A549 (cell line): ENCODE results near the gene AHCTF1. TPM values are rescaled to one million over a fixed set of nuclear protein-coding genes. Genes with fewer than 3 reads are reported as not detected.

Experiments
- ATAC-seq, 2 experiments: fragments of 200-7000 bp in 1 of 2; fragments of >200 bp in 1 of 2; cut with Nextera tagmentation in 1 of 2; cut with Tn5 transposase in 1 of 2; 3 replicates each; pipeline versions ENCODE4 v1.8.0 to v1.9.1; 2018 to 2020; ENCODE audit warnings: mild to moderate bottlenecking in 1 of 2, moderate library complexity in 1 of 2
- CTCF ChIA-PET: fragments of 300-600 bp; sonication (Branson Sonifier 250); formaldehyde crosslinking; extraction: SDS; loops from one replicate; lab custom pipeline; 2021; ENCODE audit warnings: antibody characterized with exemption, inconsistent platforms; lab: Yijun Ruan, JAX
- POLR2A ChIA-PET: fragments of 350-600 bp; formaldehyde crosslinking; extraction: SDS; loops from one replicate; lab custom pipeline; 2021; ENCODE audit warnings: antibody characterized with exemption, inconsistent platforms; lab: Yijun Ruan, JAX
- DNase-seq, 2 experiments: peaks; one replicate each; pipeline versions ENCODE4 v3.0.0 to v3.0.0-alpha.2; 2011 to 2016; ENCODE audit warnings: low read depth in 1 of 2, low spot score in 1 of 2
- FAIRE-seq: peaks from 2 replicates; lab custom pipeline; 2011; peaks lifted over from hg19 to GRCh38; lab: Jason Lieb, UNC
- H3K27ac ChIP-seq, 2 experiments: fragments of >200 bp; sonication (Bioruptor Twin); formaldehyde crosslinking; 3 replicates each; pipeline ENCODE4 v1.5.1; 2016 to 2017
- H3K4me1 ChIP-seq: fragments of >200 bp; sonication (Bioruptor Twin); formaldehyde crosslinking; 3 replicates; pipeline ENCODE4 v1.6.1; 2016
- H3K4me2 ChIP-seq: fragments of >200 bp; sonication (Bioruptor Twin); formaldehyde crosslinking; 3 replicates; pipeline ENCODE4 v1.6.1; 2016
- H3K4me3 ChIP-seq: fragments of >200 bp; sonication (Bioruptor Twin); formaldehyde crosslinking; 3 replicates; pipeline ENCODE4 v1.5.1; 2016
- H3K9me3 ChIP-seq: fragments of >200 bp; sonication (Bioruptor Twin); formaldehyde crosslinking; 3 replicates; pipeline ENCODE4 v1.6.1; 2016
- CBX2 ChIP-seq: fragments of 200-600 bp; sonication (generic); IDR thresholded peaks from 2 replicates; pipeline ENCODE4 v1.6.1; 2016; ENCODE audit warnings: low read depth, mild to moderate bottlenecking, borderline replicate concordance
- CBX8 ChIP-seq: fragments of 200-600 bp; sonication (generic); IDR thresholded peaks from 2 replicates; pipeline ENCODE4 v1.6.1; 2016
- CEBPB ChIP-seq, 2 experiments: fragments of >200 bp in 1 of 2; sonication (Bioruptor Twin) in 1 of 2; formaldehyde crosslinking in 1 of 2; IDR thresholded peaks; 2 replicates each; pipeline ENCODE4 v1.6.1; 2012 to 2016
- EHMT2 ChIP-seq: fragments of 200-600 bp; sonication (generic); IDR thresholded peaks from 2 replicates; pipeline ENCODE4 v1.6.1; 2016; ENCODE audit warnings: antibody characterized with exemption, low read depth, mild to moderate bottlenecking, moderate library complexity
- EP300 ChIP-seq, 2 experiments: fragments of >200 bp; sonication (Bioruptor Twin); formaldehyde crosslinking; IDR thresholded peaks; 2 replicates in 1 of 2; 3 replicates in 1 of 2; pipeline ENCODE4 v1.6.1; 2016 to 2017
- ESRRA ChIP-seq: fragments of 150-350 bp; IDR thresholded peaks from 2 replicates; pipeline ENCODE4 v1.6.1; 2014; ENCODE audit warnings: mild to moderate bottlenecking, low read length, borderline replicate concordance
- FOSB ChIP-seq: fragments of 250-450 bp; sonication (Bioruptor Pico); IDR thresholded peaks from 2 replicates; pipeline ENCODE4 v1.5.0; 2020; ENCODE audit warnings: mild to moderate bottlenecking, moderate library complexity
- FOSL2 ChIP-seq, 2 experiments: fragments of 450-650 bp in 1 of 2; fragments of >200 bp in 1 of 2; sonication (Bioruptor Twin) in 1 of 2; formaldehyde crosslinking; IDR thresholded peaks; 2 replicates each; pipeline versions ENCODE4 v1.5.0 to v1.6.1; 2016 to 2020; ENCODE audit warnings: mild to moderate bottlenecking in 1 of 2, moderate library complexity in 1 of 2
- HEYL ChIP-seq: fragments of 250-450 bp; sonication (Bioruptor Pico); IDR thresholded peaks from 2 replicates; pipeline ENCODE4 v1.8.0; 2021; ENCODE audit warnings: mild to moderate bottlenecking, moderate library complexity
- HMGXB4 ChIP-seq: fragments of 250-450 bp; sonication (Bioruptor Pico); IDR thresholded peaks from 2 replicates; pipeline ENCODE4 v1.5.0; 2021; ENCODE audit warnings: mild to moderate bottlenecking, moderate library complexity, borderline replicate concordance
- HOXB13 ChIP-seq: fragments of 250-450 bp; sonication (Bioruptor Pico); IDR thresholded peaks from 2 replicates; pipeline ENCODE4 v1.5.0; 2020; ENCODE audit warnings: low read depth, mild to moderate bottlenecking, moderate library complexity
- JUN ChIP-seq, 2 experiments: fragments of >200 bp; sonication (Bioruptor Twin); formaldehyde crosslinking; IDR thresholded peaks; 2 replicates in 1 of 2; 3 replicates in 1 of 2; pipeline ENCODE4 v1.6.1; 2016 to 2017
- JUNB ChIP-seq: fragments of >200 bp; sonication (Bioruptor Twin); formaldehyde crosslinking; IDR thresholded peaks from 2 replicates; pipeline ENCODE4 v1.6.1; 2016
- MYC ChIP-seq: IDR thresholded peaks from 2 replicates; pipeline ENCODE4 v1.6.1; 2012; ENCODE audit warnings: mild to moderate bottlenecking, inconsistent platforms, low read length, improper control_type of control experiment, borderline replicate concordance
- PHF8 ChIP-seq: fragments of 200-600 bp; sonication (generic); IDR thresholded peaks from 2 replicates; pipeline ENCODE4 v1.6.1; 2016; ENCODE audit warnings: low read depth, mild to moderate bottlenecking, antibody characterized with exemption, moderate library complexity, borderline replicate concordance
- POLR2AphosphoS2 ChIP-seq: conservative IDR thresholded peaks from 2 replicates; pipeline ENCODE4 v1.6.1; 2012; ENCODE audit warnings: low read length, improper control_type of control experiment, inconsistent platforms
- RAD21 ChIP-seq, 2 experiments: fragments of >200 bp in 1 of 2; sonication (Bioruptor Twin) in 1 of 2; formaldehyde crosslinking in 1 of 2; IDR thresholded peaks in 1 of 2; conservative IDR thresholded peaks in 1 of 2; 2 replicates in 1 of 2; 3 replicates in 1 of 2; pipeline ENCODE4 v1.6.1; 2012 to 2018; ENCODE audit warnings: inconsistent platforms in 1 of 2
- RARB ChIP-seq: fragments of 250-450 bp; sonication (Bioruptor Pico); IDR thresholded peaks from 2 replicates; pipeline ENCODE4 v1.8.0; 2021; ENCODE audit warnings: mild to moderate bottlenecking, moderate library complexity
- RCOR1 ChIP-seq: fragments of 150-350 bp; IDR thresholded peaks from 2 replicates; pipeline ENCODE4 v1.6.1; 2014; ENCODE audit warnings: antibody characterized with exemption, low read length, low read depth
- REST ChIP-seq: fragments of 200-600 bp; sonication (generic); IDR thresholded peaks from 2 replicates; pipeline ENCODE4 v1.6.1; 2016; ENCODE audit warnings: antibody characterized with exemption, mild to moderate bottlenecking, moderate library complexity
- SMC3 ChIP-seq: fragments of >200 bp; sonication (Bioruptor Twin); formaldehyde crosslinking; IDR thresholded peaks from 3 replicates; pipeline ENCODE4 v1.6.1; 2018; ENCODE audit warnings: inconsistent platforms
- ZSCAN20 ChIP-seq: fragments of 250-450 bp; sonication (Bioruptor Pico); IDR thresholded peaks from 2 replicates; pipeline ENCODE4 v1.8.0; 2022; ENCODE audit warnings: mild to moderate bottlenecking, moderate library complexity
- WGBS: methylation state at CpG from one replicate; pipeline ENCODE4 v1.1.6; 2017; ENCODE audit errors: missing lambda C conversion rate; 5-methylcytosine and 5-hydroxymethylcytosine counted together
- polyA plus RNA-seq, 4 experiments: library from polyadenylated mRNA; depleted of rRNA in 3 of 4; stranded (reverse); fragments of >200 nt; fragmentation: RNase III in 1 of 4; extraction: RNeasy Plus Mini Kit Qiagen cat#74134 plus additional on column Dnase treatment in 1 of 4; gene quantifications; 2 replicates in 3 of 4; 3 replicates in 1 of 4; pipeline ENCODE4 v1.2.3, GENCODE V29; 2011 to 2017
- TF ChIP-seq, protein P1 (sequence below): IDR thresholded peaks from 2 replicates; pipeline ENCODE4 v1.6.1; 2012
- TF ChIP-seq, protein P2 (sequence below): fragments of 150-350 bp; IDR thresholded peaks from 2 replicates; pipeline ENCODE4 v1.6.1; 2014; ENCODE audit warnings: low read depth, mild to moderate bottlenecking, low read length

The AHCTF1 gene
- polyA plus RNA-seq, 2 of the 4 experiments (the other 2 are of a cell fraction): 27.0 to 44.7 TPM

GRCh38 chr1:246838118-246838456 lies 93.7 kb downstream of the AHCTF1 start:
- FAIRE-seq: no peak
- Histone ChIP-seq H3K4me1 (no peaks in the 10 kb centered on the region), H3K4me3 (no peak overlapping the region), H3K9me3 (no peaks in the 10 kb centered on the region), H3K4me2 (no peak overlapping the region), H3K27ac (no peak overlapping the region)
- TF ChIP-seq PHF8: no peak
- TF ChIP-seq CBX8: no peak
- TF ChIP-seq REST: no peak
- TF ChIP-seq ESRRA: no peak
- TF ChIP-seq MYC: no peak
- no peak for TF ChIP-seq HOXB13 (CRISPR knock-in tag)
- TF ChIP-seq, protein P1, sequence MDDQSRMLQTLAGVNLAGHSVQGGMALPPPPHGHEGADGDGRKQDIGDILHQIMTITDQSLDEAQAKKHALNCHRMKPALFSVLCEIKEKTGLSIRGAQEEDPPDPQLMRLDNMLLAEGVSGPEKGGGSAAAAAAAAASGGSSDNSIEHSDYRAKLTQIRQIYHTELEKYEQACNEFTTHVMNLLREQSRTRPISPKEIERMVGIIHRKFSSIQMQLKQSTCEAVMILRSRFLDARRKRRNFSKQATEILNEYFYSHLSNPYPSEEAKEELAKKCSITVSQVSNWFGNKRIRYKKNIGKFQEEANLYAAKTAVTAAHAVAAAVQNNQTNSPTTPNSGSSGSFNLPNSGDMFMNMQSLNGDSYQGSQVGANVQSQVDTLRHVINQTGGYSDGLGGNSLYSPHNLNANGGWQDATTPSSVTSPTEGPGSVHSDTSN: no peak
- no peak for TF ChIP-seq RAD21 (conservative IDR thresholded peaks at IDR 0.05 in 1 of 2, IDR thresholded peaks at IDR 0.05 in 1 of 2)
- no peak for TF ChIP-seq RCOR1
- no peak for TF ChIP-seq POLR2AphosphoS2
- TF ChIP-seq JUNB: no peak
- TF ChIP-seq FOSL2 (IDR thresholded peaks at IDR 0.05): no peak
- no peak for TF ChIP-seq FOSL2 (CRISPR knock-in tag; IDR thresholded peaks at IDR 0.05)
- no peak for TF ChIP-seq SMC3
- ChIA-PET CTCF (no interaction called here), POLR2A (no interaction called here)
- DNase-seq: no peak
- 38% methylated on average over 2 of the region's 2 CpGs for WGBS
- ATAC-seq: peak in 1 of 2 experiments; percentile 24; a peak in 2 of 6 replicates

DNA sequence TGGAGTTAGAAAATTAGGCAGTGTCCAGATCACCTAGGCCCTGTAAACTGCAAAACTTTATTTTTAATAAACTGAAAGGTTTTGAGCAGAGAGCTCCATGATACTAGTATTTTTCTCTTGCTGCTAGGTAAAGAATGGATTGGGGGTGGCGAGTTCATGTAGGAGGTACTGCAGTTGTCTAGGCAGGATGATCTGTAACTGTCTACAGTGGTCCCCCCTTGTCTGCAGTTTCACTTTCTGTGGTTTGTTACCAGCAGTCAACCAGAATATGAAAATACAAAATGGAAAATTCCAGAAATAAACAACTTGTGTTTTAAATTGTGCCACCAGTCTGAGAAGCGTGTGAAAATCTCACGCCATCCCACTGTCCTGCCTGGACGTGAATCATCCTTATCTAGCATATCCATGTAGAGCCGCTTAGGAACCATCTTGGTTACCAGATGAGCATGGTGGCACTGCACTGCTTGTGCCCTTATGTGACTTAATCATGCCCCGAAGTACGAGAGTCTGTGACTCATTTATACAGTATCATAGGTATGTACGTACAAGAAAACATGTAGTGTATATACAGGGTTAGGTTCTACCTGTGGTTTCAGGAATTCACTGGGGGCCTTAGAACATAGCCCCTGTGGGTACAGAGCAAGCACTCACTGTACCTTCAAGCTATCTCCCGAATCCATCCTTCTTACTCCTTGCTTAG lies 94.2 kb downstream of the AHCTF1 start:
- TF ChIP-seq CBX8 (no peak), FOSB (CRISPR knock-in tag) (0 out of 2 replicates have a peak, but pooled peaks have one; percentile 29)
- no peak overlapping the region for H3K4me2 ChIP-seq
- ChIA-PET POLR2A (no interaction called here), CTCF (no interaction called here)
- no peaks in the 10 kb centered on the region for H3K4me1 ChIP-seq
- peak in 1 of 2 experiments; percentile 14 for DNase-seq
- 79% methylated on average over 9 of the region's 9 CpGs for WGBS
- no peak overlapping the region for H3K4me3 ChIP-seq
- H3K9me3 ChIP-seq: no peaks in the 10 kb centered on the region
- FAIRE-seq: no peak
- no peak overlapping the region for H3K27ac ChIP-seq
- ATAC-seq: peak; percentile 60 to 61

GRCh38 chr1:246836209-246836966 lies 95.4 kb downstream of the AHCTF1 start:
- DNase-seq (no peak), FAIRE-seq (no peak), ATAC-seq (peak in 1 of 2 experiments; percentile 30; a peak in 3 of 6 replicates)
- H3K4me3 ChIP-seq: no peak overlapping the region
- no peaks in the 10 kb centered on the region for H3K9me3 ChIP-seq
- WGBS: 50% methylated on average over 6 of the region's 6 CpGs
- no peak overlapping the region for H3K27ac ChIP-seq
- POLR2A ChIA-PET: no interaction called here
- CTCF ChIA-PET: interaction anchor here (0.8 to 1.2 kb wide), 3 partner anchors 10 to 21 kb away, joined by 3 read pairs; no protein-coding TSS in a partner anchor
- H3K4me2 ChIP-seq: no peak overlapping the region
- H3K4me1 ChIP-seq: no peaks in the 10 kb centered on the region
- TF ChIP-seq, protein P2, sequence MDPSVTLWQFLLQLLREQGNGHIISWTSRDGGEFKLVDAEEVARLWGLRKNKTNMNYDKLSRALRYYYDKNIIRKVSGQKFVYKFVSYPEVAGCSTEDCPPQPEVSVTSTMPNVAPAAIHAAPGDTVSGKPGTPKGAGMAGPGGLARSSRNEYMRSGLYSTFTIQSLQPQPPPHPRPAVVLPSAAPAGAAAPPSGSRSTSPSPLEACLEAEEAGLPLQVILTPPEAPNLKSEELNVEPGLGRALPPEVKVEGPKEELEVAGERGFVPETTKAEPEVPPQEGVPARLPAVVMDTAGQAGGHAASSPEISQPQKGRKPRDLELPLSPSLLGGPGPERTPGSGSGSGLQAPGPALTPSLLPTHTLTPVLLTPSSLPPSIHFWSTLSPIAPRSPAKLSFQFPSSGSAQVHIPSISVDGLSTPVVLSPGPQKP: no peak
- TF ChIP-seq ZSCAN20 (no peak), RAD21 (conservative IDR thresholded peaks at IDR 0.05 in 1 of 2, IDR thresholded peaks at IDR 0.05 in 1 of 2) (no peak), RARB (CRISPR knock-in tag) (no peak), HOXB13 (CRISPR knock-in tag) (no peak), CEBPB (IDR thresholded peaks at IDR 0.05) (no peak), HEYL (CRISPR knock-in tag) (no peak), EHMT2 (no peak), CBX2 (no peak), EP300 (IDR thresholded peaks at IDR 0.05) (no peak), SMC3 (no peak), HMGXB4 (CRISPR knock-in tag) (no peak), JUN (IDR thresholded peaks at IDR 0.05) (no peak)
